Measurements from ENCODE around the gene RIBC2.

DNA sequence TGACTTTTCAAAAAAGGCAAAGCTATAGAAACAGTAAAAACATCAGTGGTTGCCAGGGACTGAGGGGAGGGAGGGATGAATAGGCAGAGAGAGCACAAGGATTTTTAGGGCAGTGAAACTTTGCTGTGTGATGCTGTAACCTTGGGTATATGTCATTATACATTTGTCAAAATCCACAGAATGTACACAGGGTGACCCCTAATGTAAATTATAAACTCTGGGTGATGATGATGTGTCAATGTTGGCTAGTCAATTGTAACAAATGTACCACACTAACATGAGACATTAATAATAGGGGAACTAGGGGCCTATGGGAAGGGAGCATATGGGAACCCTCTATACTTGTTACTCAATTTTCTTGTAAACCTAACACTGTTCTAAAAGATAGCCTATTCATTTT, 24.8 kb downstream of the RIBC2 start:
- TF ChIP-seq, protein P1, sequence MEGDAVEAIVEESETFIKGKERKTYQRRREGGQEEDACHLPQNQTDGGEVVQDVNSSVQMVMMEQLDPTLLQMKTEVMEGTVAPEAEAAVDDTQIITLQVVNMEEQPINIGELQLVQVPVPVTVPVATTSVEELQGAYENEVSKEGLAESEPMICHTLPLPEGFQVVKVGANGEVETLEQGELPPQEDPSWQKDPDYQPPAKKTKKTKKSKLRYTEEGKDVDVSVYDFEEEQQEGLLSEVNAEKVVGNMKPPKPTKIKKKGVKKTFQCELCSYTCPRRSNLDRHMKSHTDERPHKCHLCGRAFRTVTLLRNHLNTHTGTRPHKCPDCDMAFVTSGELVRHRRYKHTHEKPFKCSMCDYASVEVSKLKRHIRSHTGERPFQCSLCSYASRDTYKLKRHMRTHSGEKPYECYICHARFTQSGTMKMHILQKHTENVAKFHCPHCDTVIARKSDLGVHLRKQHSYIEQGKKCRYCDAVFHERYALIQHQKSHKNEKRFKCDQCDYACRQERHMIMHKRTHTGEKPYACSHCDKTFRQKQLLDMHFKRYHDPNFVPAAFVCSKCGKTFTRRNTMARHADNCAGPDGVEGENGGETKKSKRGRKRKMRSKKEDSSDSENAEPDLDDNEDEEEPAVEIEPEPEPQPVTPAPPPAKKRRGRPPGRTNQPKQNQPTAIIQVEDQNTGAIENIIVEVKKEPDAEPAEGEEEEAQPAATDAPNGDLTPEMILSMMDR (IDR thresholded peaks at IDR 0.05) = no peak
- TF ChIP-seq POLR2AphosphoS5 (IDR thresholded peaks at IDR 0.05) (no peak), POLR2A (IDR thresholded peaks at IDR 0.05; ENCODE audit: low read depth) (no peak), EP300 (IDR thresholded peaks at IDR 0.05) (no peak)
